Liver (tissue), 9 donors: ENCODE data around the gene MLLT10. TPM values are rescaled to one million over a fixed set of nuclear protein-coding genes. Genes with fewer than 3 reads are reported as not detected.

Experiments
- DNase-seq: peaks from one replicate; pipeline ENCODE4 v3.0.0-alpha.2; 2017; ENCODE audit warnings: low spot score
- H3K27ac ChIP-seq, 2 donors: one replicate each; pipeline ENCODE4 v1.7.0; 2013; ENCODE audit warnings: inconsistent platforms in 2 of 2, low read length in 2 of 2, control low read depth in 1 of 2, low read depth in 1 of 2, mild to moderate bottlenecking in 1 of 2
- H3K27me3 ChIP-seq, 4 donors: one replicate each; pipeline versions ENCODE4 v1.6.1 to v1.7.0; 2013; ENCODE audit warnings: low read length in 3 of 4, inconsistent platforms in 1 of 4, mild to moderate bottlenecking in 1 of 4, moderate library complexity in 1 of 4; ENCODE audit not compliant: control insufficient read depth in 4 of 4, insufficient read depth in 4 of 4
- H3K36me3 ChIP-seq, 4 donors: one replicate each; pipeline versions ENCODE4 v1.6.1 to v1.7.0; 2013; ENCODE audit warnings: low read length in 3 of 4, mild to moderate bottlenecking in 3 of 4, low read depth in 1 of 4, moderate library complexity in 1 of 4; ENCODE audit not compliant: control insufficient read depth in 4 of 4, insufficient read depth in 3 of 4
- H3K4me1 ChIP-seq, 4 donors: one replicate each; pipeline versions ENCODE4 v1.6.1 to v1.7.0; 2013; ENCODE audit warnings: low read length in 3 of 4, mild to moderate bottlenecking in 3 of 4, moderate library complexity in 1 of 4; ENCODE audit not compliant: control insufficient read depth in 4 of 4, insufficient read depth in 4 of 4
- H3K4me3 ChIP-seq, 3 donors: one replicate each; pipeline versions ENCODE4 v1.6.1 to v1.7.0; 2013; ENCODE audit warnings: low read length in 3 of 3, control low read depth in 1 of 3, low read depth in 1 of 3, mild to moderate bottlenecking in 1 of 3
- H3K9ac ChIP-seq, 2 donors: one replicate each; pipeline ENCODE4 v1.7.0; 2013; ENCODE audit warnings: low read length in 2 of 2, mild to moderate bottlenecking in 2 of 2, moderate library complexity in 2 of 2, control low read depth in 1 of 2, low read depth in 1 of 2
- H3K9me3 ChIP-seq, 4 donors: one replicate each; pipeline versions ENCODE4 v1.6.1 to v1.7.0; 2013; ENCODE audit warnings: low read length in 3 of 4; ENCODE audit not compliant: control insufficient read depth in 4 of 4
- ATF3 ChIP-seq: IDR thresholded peaks from 2 replicates; pipeline ENCODE4 v1.6.1; 2016; ENCODE audit warnings: antibody characterized with exemption
- EGR1 ChIP-seq, 2 donors: IDR thresholded peaks; 2 replicates each; pipeline ENCODE4 v1.6.1; 2016 to 2018; ENCODE audit warnings: antibody characterized with exemption in 2 of 2, low read depth in 2 of 2
- FOXA1 ChIP-seq: IDR thresholded peaks from 2 replicates; pipeline ENCODE4 v1.6.1; 2016; ENCODE audit warnings: antibody characterized with exemption
- FOXA2 ChIP-seq: IDR thresholded peaks from 2 replicates; pipeline ENCODE4 v1.6.1; 2016; ENCODE audit warnings: antibody characterized with exemption
- HNF4A ChIP-seq, 2 donors: conservative IDR thresholded peaks; 2 replicates each; pipeline ENCODE4 v1.6.1; 2016; ENCODE audit warnings: antibody characterized with exemption in 2 of 2, mild to moderate bottlenecking in 2 of 2
- JUND ChIP-seq, 2 donors: IDR thresholded peaks; 2 replicates each; pipeline ENCODE4 v1.6.1; 2016; ENCODE audit warnings: antibody characterized with exemption in 2 of 2
- MAX ChIP-seq: IDR thresholded peaks from 2 replicates; pipeline ENCODE4 v1.6.1; 2016; ENCODE audit warnings: antibody characterized with exemption
- NR2F2 ChIP-seq: IDR thresholded peaks from 2 replicates; pipeline ENCODE4 v1.6.1; 2016; ENCODE audit warnings: antibody characterized with exemption
- REST ChIP-seq: IDR thresholded peaks from 2 replicates; pipeline ENCODE4 v1.6.1; 2016; ENCODE audit warnings: antibody characterized with exemption, mild to moderate bottlenecking
- RXRA ChIP-seq, 2 donors: IDR thresholded peaks; 2 replicates each; pipeline ENCODE4 v1.6.1; 2017 to 2018; ENCODE audit warnings: antibody characterized with exemption in 2 of 2, mild to moderate bottlenecking in 1 of 2
- TAF1 ChIP-seq: conservative IDR thresholded peaks from 2 replicates; pipeline ENCODE4 v1.6.1; 2016; ENCODE audit warnings: antibody characterized with exemption, mild to moderate bottlenecking
- YY1 ChIP-seq: IDR thresholded peaks from 2 replicates; pipeline ENCODE4 v1.6.1; 2016; ENCODE audit warnings: antibody characterized with exemption, mild to moderate bottlenecking
- WGBS: extraction: QIAGEN DNeasy Blood & Tissue Kit; methylation state at CpG from one replicate; pipeline ENCODE4 v1.1.7; 2013; 5-methylcytosine and 5-hydroxymethylcytosine counted together
- polyA plus RNA-seq, 2 donors: library from polyadenylated mRNA; stranded (reverse) in 1 of 2; unstranded in 1 of 2; fragments of 200-250 nt in 1 of 2; fragments of >200 nt in 1 of 2; fragmentation: Nextera tagmentation in 1 of 2; extraction: Ambion mirVana in 1 of 2; gene quantifications; one replicate each; pipeline versions ENCODE4 v1.2.1 to v1.2.3, GENCODE V29; 2013 to 2015
- total RNA-seq, 2 donors: library from RNA; depleted of rRNA; stranded (reverse); fragments of >200 nt; gene quantifications; one replicate each; pipeline ENCODE4 v1.2.3, GENCODE V29; 2014
- TF ChIP-seq, protein P1 (sequence below): IDR thresholded peaks from 2 replicates; pipeline ENCODE4 v1.6.1; 2016; ENCODE audit warnings: antibody characterized with exemption
- TF ChIP-seq, protein P2 (sequence below): fragments of 150-350 bp; IDR thresholded peaks from 2 replicates; pipeline ENCODE4 v1.5.1; 2017; ENCODE audit warnings: improper control_type of control experiment, low read depth, low read length; ENCODE audit not compliant: missing input control
- donor health status: healthy.
- donor health status: healthy.
- donor health status: healthy.
- donor health status: healthy.
- donor health status: healthy.

Gene MLLT10
- total and polyA plus RNA-seq, 4 donors: 11.9 to 47.4 (median 22.6) TPM

- no peak for TF ChIP-seq REST
These were observed 235.0 kb downstream of the MLLT10 start (continued) for GRCh38 chr10:21769041-21769440.

DNA sequence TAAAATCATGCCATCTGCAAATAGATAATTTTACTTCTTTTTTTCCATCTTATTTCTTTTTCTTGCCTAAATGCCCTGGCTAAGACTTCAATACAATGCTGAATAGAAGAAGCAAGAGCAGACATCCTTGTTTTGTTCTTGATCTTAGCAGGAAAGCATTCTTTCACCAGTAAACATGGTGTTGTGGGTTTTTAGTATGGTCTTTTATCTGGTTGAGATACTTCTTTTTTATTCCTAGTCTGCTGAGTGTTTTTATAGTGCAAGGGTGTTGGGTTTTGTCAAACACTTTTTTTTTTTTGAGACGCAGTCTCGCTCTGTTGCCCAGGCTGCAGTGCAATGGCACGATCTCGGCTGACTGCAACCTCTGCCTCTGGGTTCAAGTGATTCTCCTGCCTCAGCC lies 237.2 kb downstream of the MLLT10 start:
- Histone ChIP-seq H3K27ac (no peak overlapping the region), H3K27me3 (no peaks in the 10 kb centered on the region), H3K4me1 (no peaks in the 10 kb centered on the region), H3K36me3 (no peaks in the 10 kb centered on the region), H3K4me3 (no peak overlapping the region), H3K9ac (no peak overlapping the region), H3K9me3 (no peaks in the 10 kb centered on the region)
- no peak for DNase-seq
- WGBS: over 99% methylated on average over 4 of the region's 4 CpGs
- TF ChIP-seq HNF4A (conservative IDR thresholded peaks at IDR 0.05) (no peak), ATF3 (no peak), NR2F2 (no peak), YY1 (no peak), MAX (no peak), REST (no peak), EGR1 (IDR thresholded peaks at IDR 0.05; ENCODE audit: low read depth in 2 of 2) (no peak)

- DNase-seq: no peak
- H3K9ac ChIP-seq: no peak overlapping the region
- H3K36me3 ChIP-seq: no peaks in the 10 kb centered on the region
- no peaks in the 10 kb centered on the region for H3K27me3 ChIP-seq
- H3K4me3 ChIP-seq: no peak overlapping the region
- no peaks in the 10 kb centered on the region for H3K9me3 ChIP-seq
- 100% methylated on average over 1 of the region's 1 CpG for WGBS
- no peaks in the 10 kb centered on the region for H3K4me1 ChIP-seq
- H3K27ac ChIP-seq: no peak overlapping the region
- TF ChIP-seq FOXA2 (no peak), NR2F2 (no peak), TAF1 (no peak), HNF4A (conservative IDR thresholded peaks at IDR 0.05) (no peak), REST (no peak), JUND (IDR thresholded peaks at IDR 0.05) (no peak), MAX (no peak), FOXA1 (no peak), RXRA (IDR thresholded peaks at IDR 0.05) (no peak)
- TF ChIP-seq, protein P1, sequence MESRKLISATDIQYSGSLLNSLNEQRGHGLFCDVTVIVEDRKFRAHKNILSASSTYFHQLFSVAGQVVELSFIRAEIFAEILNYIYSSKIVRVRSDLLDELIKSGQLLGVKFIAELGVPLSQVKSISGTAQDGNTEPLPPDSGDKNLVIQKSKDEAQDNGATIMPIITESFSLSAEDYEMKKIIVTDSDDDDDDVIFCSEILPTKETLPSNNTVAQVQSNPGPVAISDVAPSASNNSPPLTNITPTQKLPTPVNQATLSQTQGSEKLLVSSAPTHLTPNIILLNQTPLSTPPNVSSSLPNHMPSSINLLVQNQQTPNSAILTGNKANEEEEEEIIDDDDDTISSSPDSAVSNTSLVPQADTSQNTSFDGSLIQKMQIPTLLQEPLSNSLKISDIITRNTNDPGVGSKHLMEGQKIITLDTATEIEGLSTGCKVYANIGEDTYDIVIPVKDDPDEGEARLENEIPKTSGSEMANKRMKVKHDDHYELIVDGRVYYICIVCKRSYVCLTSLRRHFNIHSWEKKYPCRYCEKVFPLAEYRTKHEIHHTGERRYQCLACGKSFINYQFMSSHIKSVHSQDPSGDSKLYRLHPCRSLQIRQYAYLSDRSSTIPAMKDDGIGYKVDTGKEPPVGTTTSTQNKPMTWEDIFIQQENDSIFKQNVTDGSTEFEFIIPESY: no peak
- TF ChIP-seq, protein P2, sequence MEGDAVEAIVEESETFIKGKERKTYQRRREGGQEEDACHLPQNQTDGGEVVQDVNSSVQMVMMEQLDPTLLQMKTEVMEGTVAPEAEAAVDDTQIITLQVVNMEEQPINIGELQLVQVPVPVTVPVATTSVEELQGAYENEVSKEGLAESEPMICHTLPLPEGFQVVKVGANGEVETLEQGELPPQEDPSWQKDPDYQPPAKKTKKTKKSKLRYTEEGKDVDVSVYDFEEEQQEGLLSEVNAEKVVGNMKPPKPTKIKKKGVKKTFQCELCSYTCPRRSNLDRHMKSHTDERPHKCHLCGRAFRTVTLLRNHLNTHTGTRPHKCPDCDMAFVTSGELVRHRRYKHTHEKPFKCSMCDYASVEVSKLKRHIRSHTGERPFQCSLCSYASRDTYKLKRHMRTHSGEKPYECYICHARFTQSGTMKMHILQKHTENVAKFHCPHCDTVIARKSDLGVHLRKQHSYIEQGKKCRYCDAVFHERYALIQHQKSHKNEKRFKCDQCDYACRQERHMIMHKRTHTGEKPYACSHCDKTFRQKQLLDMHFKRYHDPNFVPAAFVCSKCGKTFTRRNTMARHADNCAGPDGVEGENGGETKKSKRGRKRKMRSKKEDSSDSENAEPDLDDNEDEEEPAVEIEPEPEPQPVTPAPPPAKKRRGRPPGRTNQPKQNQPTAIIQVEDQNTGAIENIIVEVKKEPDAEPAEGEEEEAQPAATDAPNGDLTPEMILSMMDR: no peak
These were observed 242.9 kb downstream of the MLLT10 start for GRCh38 chr10:21776883-21777282.
